ELR (cell line): ENCODE measurements around the gene HSP90AA1.
"Not testable (repeated sequence)": the region's sequence is repeated elsewhere in the genome, so short reads cannot be mapped to it uniquely, and the experiment has no call there.

ENCODE experiments used
- DNase-seq: peaks from one replicate; pipeline ENCODE4 v3.0.0-alpha.2; 2015; ENCODE audit warnings: low read depth

The HSP90AA1 gene

DNA sequence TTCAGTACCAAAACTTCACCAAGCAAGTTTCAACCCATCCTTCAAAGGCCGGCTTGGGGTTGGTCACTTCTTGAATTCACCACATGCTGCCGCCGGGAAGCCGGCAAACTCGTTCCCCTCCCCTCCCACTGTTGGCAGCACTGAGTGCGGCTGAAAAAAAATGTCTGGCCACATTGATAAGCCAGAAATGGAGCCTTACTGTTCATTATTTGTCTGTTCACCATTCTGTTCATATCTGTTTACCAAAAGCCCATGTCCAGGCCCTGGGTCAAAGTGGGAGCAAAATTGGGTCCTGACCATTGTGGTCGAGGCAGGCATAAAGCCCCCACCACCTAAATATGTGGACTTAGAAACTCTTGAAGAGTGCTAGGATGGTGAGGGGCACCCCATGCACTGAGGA, 7.3 kb upstream of the HSP90AA1 start:
- no peak for DNase-seq

DNA sequence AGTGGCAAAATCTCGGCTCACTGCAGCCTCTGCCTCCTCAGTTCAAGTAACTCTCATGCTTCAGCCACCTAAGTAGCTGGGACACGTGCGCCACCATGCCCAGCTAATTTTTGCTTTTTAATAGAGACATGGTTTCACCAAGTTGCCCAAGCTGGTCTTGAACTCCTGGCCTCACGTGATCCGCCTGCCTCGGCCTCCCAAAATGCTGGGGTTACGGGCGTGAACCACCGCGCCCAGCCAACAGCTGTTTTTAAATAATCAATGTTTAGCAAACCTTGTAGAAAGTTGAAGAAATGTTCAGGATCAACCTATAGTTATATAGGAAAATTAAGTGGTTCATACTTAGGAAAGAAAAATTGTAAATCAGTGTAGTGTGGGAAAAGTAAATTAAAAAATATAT, 6.0 kb upstream of the HSP90AA1 start:
- no peak for DNase-seq

DNA sequence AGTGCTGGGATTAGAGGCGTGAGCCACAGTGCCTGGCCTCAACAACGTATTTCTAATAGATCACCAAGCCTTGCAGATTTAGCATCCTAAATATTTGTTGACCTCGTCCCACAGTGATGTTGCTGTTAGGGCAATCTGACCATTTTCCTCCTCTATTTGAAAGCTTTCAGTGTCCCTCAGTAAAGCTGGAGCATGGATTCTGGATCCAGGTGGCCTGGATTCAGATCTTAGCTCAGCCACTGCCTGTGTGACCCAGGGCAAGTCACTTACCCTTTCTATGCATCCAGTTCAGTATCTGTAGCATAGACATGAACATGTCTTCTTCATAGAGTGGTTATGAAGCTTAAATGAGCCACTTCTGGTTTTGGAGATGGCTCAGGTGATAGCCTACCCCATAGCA, 3.9 kb upstream of the HSP90AA1 start:
- DNase-seq, result no peak

DNA sequence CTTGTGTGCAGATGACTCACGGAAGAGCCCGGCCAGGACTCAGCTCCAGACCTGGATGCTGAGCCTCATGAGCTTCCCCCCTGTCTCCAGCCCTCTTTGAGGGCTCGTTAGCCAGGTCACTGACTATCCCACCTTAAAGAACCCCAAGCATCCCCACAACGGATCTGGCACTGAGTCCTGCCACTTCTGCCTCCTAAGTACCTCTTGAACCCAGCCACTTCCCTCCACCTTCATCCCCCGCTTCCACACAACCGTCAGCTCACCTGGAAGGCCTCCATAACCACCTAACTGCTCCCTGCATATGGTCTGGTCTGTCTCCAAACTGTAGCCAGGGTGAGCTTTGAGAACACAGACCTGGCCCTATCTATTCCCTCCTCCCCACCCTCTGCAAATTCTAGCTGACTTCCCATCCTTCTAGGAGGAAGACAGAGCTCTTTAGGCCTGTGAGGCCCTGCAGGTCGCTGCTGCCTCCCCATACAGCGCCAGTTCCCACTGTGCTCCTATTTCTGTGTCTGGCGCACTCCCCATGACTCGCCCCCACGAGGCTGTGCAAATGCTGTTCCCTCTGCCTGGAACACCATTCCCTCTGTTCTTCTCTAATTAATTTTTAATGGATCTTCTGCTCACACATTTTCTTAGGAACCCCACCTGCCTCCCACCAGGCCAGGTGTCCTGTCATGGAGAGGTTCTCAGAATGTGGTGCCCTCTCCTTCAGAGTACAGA, 2.9 kb upstream of the HSP90AA1 start:
- DNase-seq, result no peak

DNA sequence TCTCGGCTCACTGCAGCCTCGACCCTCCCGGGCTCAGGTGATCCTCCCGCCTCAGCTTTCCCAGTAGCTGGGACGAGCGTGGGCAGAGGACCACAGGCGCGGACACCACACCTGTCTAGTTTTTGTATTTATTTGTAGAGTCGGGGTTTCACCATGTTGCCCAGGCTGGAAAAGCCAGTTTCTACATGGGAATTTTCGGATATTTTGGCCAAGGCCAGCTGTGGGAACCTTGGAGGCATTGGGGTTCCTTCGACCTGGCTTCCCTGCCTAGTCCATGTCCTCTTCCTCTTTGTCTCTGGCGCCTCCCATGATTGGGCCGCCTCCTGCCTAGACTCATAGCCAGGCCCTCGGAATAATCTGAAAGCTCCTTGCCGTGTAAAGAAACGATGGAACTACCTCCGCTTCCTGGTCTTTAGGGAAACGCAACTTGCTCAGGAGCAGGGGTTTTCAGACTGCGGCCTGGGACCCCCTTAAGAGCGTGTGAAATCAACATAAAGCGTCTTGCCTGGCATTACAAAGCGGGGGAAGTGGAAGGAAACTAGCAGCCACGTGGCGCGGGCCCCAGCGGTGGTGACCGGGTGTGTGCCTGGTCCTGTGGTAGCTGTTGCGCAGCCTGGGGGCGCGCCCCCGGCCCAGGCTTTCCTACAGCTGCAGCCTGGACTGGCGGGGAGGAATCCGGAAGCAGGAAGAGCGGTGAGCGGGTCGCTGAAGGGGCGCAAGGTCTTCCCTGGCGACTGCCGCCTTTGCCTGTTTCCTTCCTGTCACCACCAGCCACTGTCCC, 1.4 kb upstream of the HSP90AA1 start:
- peak; percentile 45 for DNase-seq

DNA sequence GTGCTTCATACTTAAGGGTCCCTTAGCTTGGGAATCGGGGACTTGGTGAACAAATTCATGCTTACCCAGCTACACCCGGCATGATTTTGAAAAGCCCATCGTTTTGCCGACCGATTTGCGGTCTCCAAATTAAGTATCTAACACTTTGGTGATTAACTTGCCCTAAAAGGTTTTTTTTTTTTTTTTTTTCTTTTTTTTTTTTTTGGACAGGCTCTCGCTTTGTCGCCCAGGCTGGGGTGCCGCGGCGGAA, 843 bp upstream of the HSP90AA1 start:
- DNase-seq, result no peak

DNA sequence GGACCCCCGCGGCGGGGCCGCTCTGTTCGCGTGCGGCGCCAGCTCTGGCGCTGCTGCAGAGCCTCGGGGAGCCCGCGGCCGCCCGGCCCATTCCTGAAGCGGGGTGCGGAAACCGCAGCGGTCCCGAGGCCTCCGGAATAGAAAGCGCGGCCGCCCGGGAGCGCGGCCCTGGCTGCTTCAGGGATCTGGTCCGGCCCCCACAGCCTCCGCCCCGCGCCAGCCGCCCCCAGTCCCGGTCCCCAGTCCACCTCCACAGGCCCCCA, 204 bp downstream of the HSP90AA1 start:
- no peak for DNase-seq

DNA sequence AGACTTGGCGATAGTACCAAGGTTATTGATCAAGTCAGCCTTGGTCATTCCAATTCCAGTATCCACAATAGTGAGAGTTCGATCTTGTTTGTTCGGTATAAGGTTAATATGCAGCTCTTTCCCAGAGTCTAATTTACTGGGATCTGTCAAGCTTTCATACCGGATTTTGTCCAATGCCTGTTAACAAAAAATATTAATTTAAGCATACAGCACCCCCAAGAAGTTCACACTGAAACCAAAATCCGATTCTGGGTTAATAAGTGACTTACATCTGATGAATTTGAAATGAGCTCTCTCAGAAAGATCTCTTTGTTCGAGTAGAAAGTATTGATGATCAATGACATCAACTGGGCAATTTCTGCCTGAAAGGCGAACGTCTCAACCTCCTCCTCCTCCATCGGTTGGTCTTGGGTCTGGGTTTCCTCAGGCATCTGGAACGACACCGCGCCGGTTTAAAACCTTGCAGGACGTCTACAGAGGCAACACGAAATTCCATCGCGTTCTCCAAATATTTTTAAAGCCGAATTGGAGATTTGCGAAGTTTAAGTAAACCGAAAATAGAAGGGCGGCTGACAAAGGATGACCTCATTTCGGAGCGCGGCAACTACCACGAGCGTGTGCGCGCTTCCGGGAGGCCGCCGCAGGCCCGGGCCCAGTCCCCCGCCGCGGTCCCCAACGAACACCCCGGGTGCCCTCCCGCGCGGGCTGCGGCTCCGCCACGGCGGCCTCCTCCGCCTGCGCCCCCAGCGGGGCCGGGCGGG, 716 bp downstream of the HSP90AA1 start:
- peak; percentile 76 for DNase-seq

DNA sequence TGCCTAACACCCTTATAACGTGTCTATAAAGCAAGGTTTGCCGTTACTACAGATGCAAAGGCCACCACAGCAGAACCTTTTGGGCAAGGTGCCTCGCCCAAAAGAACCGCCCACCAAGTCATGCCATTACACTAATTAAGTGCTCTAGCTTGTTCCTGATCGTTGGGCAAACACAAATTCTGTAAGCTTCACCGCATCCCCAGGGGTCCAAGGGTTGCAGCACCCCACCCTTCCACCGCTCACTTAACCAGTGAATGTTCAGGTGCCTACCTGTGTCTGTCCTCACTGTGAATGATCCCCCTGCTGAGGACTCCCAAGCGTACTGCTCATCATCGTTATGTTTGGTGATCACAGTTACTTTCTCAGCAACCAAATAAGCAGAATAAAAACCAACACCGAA, 1.4 kb downstream of the HSP90AA1 start:
- DNase-seq, result no peak

DNA sequence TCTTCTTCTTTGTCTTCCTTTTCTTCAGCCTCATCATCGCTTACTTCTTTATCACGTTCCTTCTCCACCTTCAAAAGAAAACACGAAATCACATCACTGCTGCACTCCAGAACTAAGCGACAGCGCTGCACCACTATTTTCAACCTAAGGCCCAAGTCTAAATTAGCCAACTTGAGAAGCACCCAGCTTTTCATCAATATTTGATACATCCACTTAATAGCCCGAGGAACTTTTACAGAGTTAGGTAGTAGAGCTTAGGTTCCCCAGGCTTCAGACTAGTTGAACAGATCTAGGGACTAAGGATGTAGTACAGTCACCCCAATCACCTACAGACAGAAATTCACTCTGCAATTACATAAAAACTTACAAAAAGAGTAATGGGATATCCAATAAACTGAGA, 1.9 kb downstream of the HSP90AA1 start:
- no peak for DNase-seq

DNA sequence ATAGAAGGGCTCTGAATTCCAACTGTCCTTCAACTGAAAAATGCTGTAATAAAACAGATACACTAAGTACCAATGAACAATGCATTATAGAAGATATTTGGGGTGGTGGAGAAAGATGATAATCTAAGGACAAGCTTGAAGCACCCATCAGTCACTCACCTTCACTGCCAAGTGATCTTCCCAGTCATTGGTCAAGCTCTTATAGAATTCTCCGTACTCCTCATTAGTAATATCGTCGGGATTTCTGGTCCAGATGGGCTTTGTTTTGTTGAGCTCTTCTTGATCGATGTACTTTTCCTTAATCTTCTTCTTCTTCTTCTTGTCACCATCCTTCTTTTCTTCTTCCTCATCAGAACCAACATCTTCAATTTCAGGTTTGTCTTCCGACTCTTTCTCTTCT, 2.3 kb downstream of the HSP90AA1 start:
- DNase-seq, result not testable (repeated sequence)

DNA sequence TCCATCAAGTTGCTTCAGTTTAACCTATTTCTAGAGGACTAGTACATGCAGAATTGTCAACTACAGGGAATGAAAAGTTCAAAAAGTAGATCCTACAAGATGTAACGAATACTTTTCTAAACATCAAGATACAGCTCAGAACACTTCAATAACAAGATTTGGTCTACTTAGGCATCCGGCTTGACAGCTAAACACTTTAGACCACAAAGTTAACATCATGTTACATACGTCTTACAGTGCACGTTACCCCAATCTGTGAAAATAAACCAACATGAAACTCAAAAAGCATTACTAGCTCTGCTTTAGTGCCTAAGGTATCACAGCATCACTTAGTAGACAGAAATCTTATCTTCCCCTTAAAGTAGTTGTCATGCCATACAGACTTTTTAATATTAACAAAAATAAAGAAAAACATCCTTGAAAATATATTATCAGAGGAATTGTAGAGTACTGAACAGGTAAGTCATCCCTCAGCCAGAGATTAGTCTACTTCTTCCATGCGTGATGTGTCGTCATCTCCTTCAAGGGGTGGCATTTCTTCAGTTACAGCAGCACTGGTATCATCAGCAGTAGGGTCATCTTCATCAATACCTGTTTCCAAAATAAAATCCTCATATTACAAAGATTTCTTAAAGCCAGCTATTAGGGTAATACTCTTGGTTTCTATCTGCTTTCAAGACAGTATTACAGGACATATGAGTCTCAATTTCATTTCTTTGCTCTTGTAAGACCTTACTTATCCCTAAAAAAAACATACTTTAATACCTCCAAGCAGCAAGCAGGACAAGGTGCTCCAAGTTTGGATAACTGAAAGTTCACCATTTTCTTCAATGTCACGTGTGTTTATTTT, 5.4 kb downstream of the HSP90AA1 start:
- no peak for DNase-seq

DNA sequence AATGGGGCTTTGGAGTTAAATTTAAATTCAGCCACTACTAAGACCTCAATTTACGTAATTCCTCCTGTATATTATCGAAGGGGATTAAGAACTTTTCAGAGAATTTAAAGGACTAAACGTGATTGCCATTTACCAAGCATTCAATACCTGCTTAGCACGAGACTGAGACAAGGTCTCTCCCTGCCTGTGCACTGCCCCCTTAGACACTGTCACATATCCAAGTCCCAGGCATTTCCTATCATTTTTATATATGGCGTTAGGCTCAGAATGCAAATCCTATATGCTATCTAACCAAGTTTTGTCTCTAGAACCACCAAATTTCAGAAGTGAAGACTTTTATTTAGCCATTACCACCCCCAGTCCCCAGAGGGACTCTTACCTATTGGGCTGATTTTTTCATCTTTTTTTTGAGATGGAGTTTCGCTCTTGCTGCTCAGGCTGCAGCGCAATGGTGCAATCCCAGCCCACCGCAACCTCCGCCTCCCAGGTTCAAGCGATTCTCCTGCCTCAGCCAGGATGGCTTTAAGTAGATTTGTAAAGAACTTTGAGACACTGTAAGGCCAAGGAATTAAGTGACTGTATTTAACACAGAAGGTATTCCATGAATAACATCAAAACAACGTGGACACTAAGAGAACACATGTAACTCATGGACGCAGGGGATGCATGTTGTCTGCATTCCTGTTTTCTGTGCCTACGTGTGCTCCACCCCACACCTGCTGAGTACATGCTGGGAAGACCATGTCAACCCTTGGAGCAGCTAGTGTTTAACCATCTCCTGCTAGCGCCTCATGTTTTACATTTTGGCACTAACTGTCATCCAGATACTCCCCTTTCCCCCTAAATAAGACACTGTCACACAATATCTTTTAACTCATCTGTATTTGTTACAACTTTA, 6.4 kb downstream of the HSP90AA1 start:
- DNase-seq, result no peak

DNA sequence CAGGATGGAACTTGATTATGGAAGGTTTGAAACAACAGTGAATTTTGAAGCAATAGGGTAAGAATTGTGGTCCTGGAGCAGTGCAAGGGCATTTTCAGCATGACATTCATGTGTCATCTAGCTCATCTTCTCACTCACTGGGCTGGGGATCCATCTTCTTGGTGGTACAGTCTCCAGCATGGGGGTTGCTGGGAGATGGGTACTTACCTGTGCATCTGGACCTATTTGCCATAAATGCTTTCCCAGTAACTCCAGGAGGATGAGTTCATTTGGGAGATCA, 7.2 kb downstream of the HSP90AA1 start:
- no peak for DNase-seq

DNA sequence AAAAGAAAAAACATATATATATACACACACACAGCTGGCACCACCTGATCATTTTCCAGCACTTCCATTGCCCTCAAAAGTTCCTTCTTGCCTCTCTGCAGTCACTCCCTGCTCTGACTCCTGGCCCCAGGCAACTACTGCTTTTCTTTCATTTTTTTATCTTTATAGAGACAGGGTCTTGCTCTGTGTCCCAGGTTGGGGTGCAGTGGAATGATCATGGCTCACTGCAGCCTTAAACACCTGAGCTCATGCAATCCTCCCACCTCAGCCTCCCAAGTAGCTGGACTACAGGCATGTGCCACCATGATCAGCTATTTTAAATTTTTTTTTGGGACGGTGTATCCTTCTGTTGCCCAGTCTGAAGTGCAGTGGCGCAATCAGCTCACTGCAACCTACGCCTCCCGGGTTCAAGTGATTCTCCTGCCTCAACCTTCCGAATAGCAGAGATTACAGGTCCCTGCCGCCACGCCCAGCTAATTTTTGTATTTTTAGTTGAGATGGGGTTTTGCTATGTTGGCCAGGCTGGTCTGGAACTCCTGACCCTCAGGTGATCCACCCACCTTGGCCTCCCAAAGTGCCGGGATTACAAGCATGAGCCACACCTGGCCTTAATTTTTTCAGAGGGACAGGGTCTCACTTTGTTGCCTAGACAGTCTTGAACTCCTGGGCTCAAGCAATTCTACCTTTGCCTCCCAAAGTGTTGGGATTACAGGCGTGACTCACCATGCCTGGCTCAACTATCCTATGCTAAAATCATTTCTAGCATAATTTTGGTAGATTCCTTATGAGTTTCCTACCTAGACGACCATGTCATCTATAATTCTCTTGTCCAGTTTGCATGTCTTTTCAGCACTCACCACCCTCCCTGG, 7.8 kb downstream of the HSP90AA1 start:
- no peak for DNase-seq

DNA sequence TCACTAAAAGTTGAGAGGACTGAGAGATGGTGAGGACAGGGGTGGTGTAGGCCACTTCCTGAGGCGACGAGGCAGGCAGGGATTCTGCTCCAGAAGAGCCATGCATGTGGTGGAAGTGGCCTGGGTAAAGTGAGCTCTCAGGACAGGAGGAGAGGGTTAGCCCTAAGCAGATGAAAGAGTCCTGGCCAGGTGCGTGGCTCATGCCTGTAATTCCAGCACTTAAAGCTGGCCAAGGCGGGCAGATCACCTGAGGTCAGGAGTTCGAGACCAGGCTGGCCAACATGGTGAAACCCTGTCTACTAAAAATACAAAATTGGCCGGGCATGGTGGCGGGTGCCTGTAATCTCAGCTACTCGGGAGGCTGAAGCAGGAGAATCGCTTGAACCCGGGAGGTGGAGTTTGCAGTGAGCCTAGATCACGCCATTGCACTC, 8.5 kb downstream of the HSP90AA1 start:
- not testable (repeated sequence) for DNase-seq

DNA sequence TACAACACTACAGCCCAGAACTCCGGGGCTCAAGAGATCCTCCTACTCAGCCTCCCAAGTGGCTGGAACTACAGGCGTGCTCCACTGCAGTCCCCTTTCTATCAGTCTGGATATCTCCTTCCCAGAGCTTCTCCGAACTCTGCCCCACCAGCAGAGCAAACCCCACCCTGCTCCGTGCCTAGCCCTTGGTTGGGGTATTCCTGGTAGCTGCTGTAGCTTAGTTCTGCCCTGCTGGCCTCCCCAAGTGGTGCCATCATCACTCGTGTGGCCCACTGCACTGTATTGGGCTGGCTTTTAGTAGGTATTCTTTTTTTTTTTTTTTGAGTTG, 9.5 kb downstream of the HSP90AA1 start:
- DNase-seq, result no peak

DNA sequence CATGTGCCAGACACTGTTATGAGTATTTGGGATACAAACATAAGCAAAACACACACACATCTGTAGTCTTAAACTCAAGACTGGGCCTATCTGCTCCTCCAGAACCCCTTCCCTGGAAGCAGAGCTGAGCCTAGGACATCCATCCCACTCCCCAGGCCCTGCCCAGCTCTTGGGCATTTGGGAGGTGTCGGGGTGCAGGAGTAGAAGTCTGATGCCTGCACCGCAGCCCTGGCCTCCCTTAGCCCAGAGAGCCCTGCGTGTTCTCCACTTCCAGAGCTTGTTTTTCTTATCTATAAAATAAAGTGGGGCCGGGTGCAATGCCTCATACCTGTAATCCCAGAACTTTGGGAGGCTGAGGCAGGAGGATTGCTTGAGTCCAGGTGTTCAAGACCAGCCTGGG, 11.7 kb downstream of the HSP90AA1 start:
- DNase-seq, result no peak

DNA sequence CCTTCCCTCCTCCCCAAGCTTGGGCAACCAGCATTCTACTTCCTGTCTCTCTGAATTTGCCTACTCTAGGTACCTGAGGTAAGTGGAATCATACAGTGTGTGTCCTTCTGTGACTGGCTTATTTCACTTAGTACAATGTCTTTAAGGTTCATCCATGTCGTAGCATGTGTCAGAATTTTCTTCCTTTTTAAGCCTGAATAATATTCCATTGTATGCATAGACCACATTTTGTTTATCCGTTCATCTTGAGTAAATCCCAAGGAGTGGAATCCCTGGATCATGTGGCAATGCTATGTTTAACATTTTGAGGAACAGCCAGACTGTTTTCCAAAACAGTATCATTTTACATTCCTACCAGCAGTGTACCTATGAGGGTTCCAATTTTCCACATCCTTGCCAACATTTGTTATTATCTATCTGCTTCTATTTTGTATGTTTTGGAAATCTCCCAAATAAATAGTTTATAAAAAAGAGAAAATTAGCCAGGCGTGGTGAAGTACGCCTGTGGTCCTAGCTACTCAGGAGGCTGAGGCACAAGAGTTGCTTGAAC, 12.4 kb downstream of the HSP90AA1 start:
- DNase-seq, result no peak

DNA sequence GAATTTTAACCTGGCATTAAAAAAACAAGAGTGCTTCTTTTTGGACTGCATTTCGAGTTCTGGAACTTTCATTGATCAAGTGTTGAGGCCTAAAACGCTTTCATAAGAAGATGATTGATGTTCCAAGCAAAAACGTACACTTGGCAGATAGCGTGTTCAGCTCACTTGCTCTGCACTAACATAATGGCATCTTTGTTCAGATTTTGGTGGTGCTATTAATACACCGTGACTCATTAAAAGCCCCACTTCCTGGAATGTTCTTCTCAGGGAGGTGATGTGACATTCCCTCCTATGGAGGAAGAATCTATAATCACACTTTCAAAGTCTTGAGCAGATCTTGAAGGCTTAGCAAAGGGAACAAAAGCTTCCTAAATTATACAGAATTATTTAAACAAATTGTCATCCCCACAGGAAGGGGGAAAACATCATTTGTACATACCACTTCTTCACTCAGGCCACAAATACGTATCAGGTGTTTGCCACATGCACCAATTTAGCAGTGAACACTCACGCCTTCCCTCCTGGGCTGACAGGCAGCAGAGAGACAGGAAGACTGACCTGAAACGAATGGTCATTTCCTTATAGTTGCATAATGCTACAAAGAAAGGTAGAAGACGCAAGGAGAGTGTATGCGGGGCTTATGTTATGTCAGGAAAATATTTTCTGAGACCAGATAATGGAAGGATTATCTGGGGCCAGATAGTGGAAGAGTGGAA, 15.4 kb downstream of the HSP90AA1 start:
- DNase-seq, result peak; percentile 87
